ENCODE results near the gene IFT80.

IFT80 gene

GRCh38 chr3:160399125-160400029 lies at the start of gene IFT80, which contains the start of gene SMC4:
Gene IFT80 (minus strand): TSS chr3:160399225. CDS start chr3:160384600, 14,625 bp downstream.
Gene SMC4 (plus strand): TSS chr3:160399650. CDS start chr3:160400827, 1,177 bp downstream.
- DNase-seq: peak; percentile 87

GRCh38 chr3:160447544-160447943 lies 48.5 kb upstream of the IFT80 start:
- DNase-seq: no peak

GRCh38 chr3:160446522-160447056 lies 47.6 kb upstream of the IFT80 start:
- DNase-seq: no peak

- DNase-seq: no peak
Observed at GRCh38 chr3:160445854-160446253, 46.8 kb upstream of the IFT80 start.

- no peak for DNase-seq
Observed at GRCh38 chr3:160444411-160444810, 45.4 kb upstream of the IFT80 start.

- no peak for DNase-seq
Observed at GRCh38 chr3:160440687-160441086, 41.7 kb upstream of the IFT80 start.

- DNase-seq: no peak
Observed at GRCh38 chr3:160437083-160437455, 38.0 kb upstream of the IFT80 start.

GRCh38 chr3:160435747-160436146 lies 36.7 kb upstream of the IFT80 start:
- no peak for DNase-seq

- no peak for DNase-seq
Observed at GRCh38 chr3:160435095-160435494, 36.1 kb upstream of the IFT80 start.

- DNase-seq: peak; percentile 32
Observed at GRCh38 chr3:160434071-160434470, 35.0 kb upstream of the IFT80 start.

- DNase-seq: no peak
Observed at GRCh38 chr3:160427832-160428424, 28.9 kb upstream of the IFT80 start.

GRCh38 chr3:160417311-160417710 lies 18.3 kb upstream of the IFT80 start:
- DNase-seq: no peak

- DNase-seq: peak; percentile 31
Observed at GRCh38 chr3:160413613-160414248, 14.7 kb upstream of the IFT80 start.

GRCh38 chr3:160412477-160412876 lies 13.5 kb upstream of the IFT80 start:
- DNase-seq: no peak

GRCh38 chr3:160409812-160410610 lies 11.0 kb upstream of the IFT80 start:
- DNase-seq: no peak

GRCh38 chr3:160403796-160404470 lies 4.9 kb upstream of the IFT80 start:
- no peak for DNase-seq

- DNase-seq: no peak
Observed at GRCh38 chr3:160403028-160403545, 4.1 kb upstream of the IFT80 start.

GRCh38 chr3:160402221-160403027 lies 3.4 kb upstream of the IFT80 start:
- DNase-seq: no peak

- peak; percentile 69 for DNase-seq
Observed at GRCh38 chr3:160401291-160402095, 2.5 kb upstream of the IFT80 start.

GRCh38 chr3:160400702-160401150 lies 1.7 kb upstream of the IFT80 start:
- no peak for DNase-seq

Data from NCI-H226 (cell line).